Activated CD8-positive, alpha-beta T cell treated with anti-CD3 and anti-CD28 coated beads for 36 hours (primary cell): Measurements from ENCODE around the gene WFDC8. TPM values are rescaled to one million over a fixed set of nuclear protein-coding genes. Genes with fewer than 3 reads are reported as not detected.

Experiments used
- ATAC-seq: fragments of 200-7000 bp; cut with Tn5 transposase; one replicate; pipeline ENCODE4 v1.10.0; 2021; ENCODE audit warnings: mild to moderate bottlenecking, moderate library complexity
- CTCF ChIA-PET: fragments of 350-600 bp; sonication (Branson Sonifier 250); formaldehyde crosslinking; loops from one replicate; lab custom pipeline; 2021; ENCODE audit warnings: antibody characterized with exemption; lab: Charles Lee
- POLR2A ChIA-PET: fragments of 350-600 bp; sonication (Branson Sonifier 250); formaldehyde crosslinking; loops from one replicate; lab custom pipeline; 2021; ENCODE audit warnings: antibody characterized with exemption; lab: Charles Lee
- DNase-seq: peaks from one replicate; pipeline ENCODE4 v3.0.0-alpha.2; 2020
- H3K27ac Mint-ChIP-seq: one replicate; pipeline ENCODE4 v1.8.0; 2021; ENCODE audit warnings: mild to moderate bottlenecking, mixed read lengths
- H3K27me3 Mint-ChIP-seq: one replicate; pipeline ENCODE4 v1.8.0; 2021; ENCODE audit warnings: mixed read lengths
- H3K36me3 Mint-ChIP-seq: one replicate; pipeline ENCODE4 v1.8.0; 2021; ENCODE audit warnings: low read depth, mixed read lengths
- H3K4me1 Mint-ChIP-seq: one replicate; pipeline ENCODE4 v1.8.0; 2021; ENCODE audit warnings: low read depth, mixed read lengths
- H3K4me3 Mint-ChIP-seq: one replicate; pipeline ENCODE4 v1.8.0; 2021; ENCODE audit warnings: mild to moderate bottlenecking, moderate library complexity, mixed read lengths
- H3K9me3 Mint-ChIP-seq: one replicate; pipeline ENCODE4 v1.8.0; 2021; ENCODE audit warnings: mixed read lengths
- CTCF ChIP-seq: fragments of 200-600 bp; IDR thresholded peaks from one replicate; pipeline ENCODE4 v1.8.0; 2022; ENCODE audit warnings: antibody characterized with exemption, mild to moderate bottlenecking
- intact Hi-C: fragments of 100-400 bp; cut with micrococcal nuclease; formaldehyde crosslinking; loops from one replicate; pipeline ENCODE4 v1.10.0; 2022
- total RNA-seq, 2 experiments: library from RNA; stranded (reverse); gene quantifications; one replicate each; pipeline ENCODE4 v1.2.3, GENCODE V29; 2021

Gene WFDC8
- total RNA-seq, 2 experiments from 2014 or later: not detected

GRCh38 chr20:45555198-45555597 lies 23.9 kb downstream of the WFDC8 start:
- DNase-seq: no peak
- ATAC-seq: no peak
- ChIA-PET POLR2A (no interaction called here), CTCF (interaction anchor here (1.8 kb wide), 1 partner anchor 216 kb away, joined by 7 read pairs; no protein-coding TSS in a partner anchor)
- H3K4me3 Mint-ChIP-seq: no peak overlapping the region
- H3K27ac Mint-ChIP-seq: no peak overlapping the region
- no peaks in the 10 kb centered on the region for H3K36me3 Mint-ChIP-seq
- no peaks in the 10 kb centered on the region for H3K4me1 Mint-ChIP-seq
- no peaks in the 10 kb centered on the region for H3K9me3 Mint-ChIP-seq
- no peak for TF ChIP-seq CTCF
- peaks cover 19% of the 10 kb centered on the region for H3K27me3 Mint-ChIP-seq
- intact Hi-C loops: no loop called here

- H3K9me3 Mint-ChIP-seq: no peaks in the 10 kb centered on the region
- POLR2A ChIA-PET: no interaction called here
- TF ChIP-seq CTCF: no peak
- H3K27me3 Mint-ChIP-seq: peaks cover 21% of the 10 kb centered on the region
- no peak overlapping the region for H3K27ac Mint-ChIP-seq
- CTCF ChIA-PET: no interaction called here
- DNase-seq: no peak
- intact Hi-C loops: no loop called here
- no peak overlapping the region for H3K4me3 Mint-ChIP-seq
- H3K4me1 Mint-ChIP-seq: no peaks in the 10 kb centered on the region
- ATAC-seq: no peak
- H3K36me3 Mint-ChIP-seq: no peaks in the 10 kb centered on the region
Measured at GRCh38 chr20:45552456-45552855, 26.6 kb downstream of the WFDC8 start.

- Mint-ChIP-seq H3K27ac (no peak overlapping the region), H3K4me3 (no peak overlapping the region), H3K4me1 (no peaks in the 10 kb centered on the region), H3K9me3 (no peaks in the 10 kb centered on the region), H3K36me3 (no peaks in the 10 kb centered on the region), H3K27me3 (peaks cover 21% of the 10 kb centered on the region)
- TF ChIP-seq CTCF: no peak
- intact Hi-C loops: no loop called here
- ATAC-seq: no peak
- POLR2A ChIA-PET: no interaction called here
- CTCF ChIA-PET: interaction anchor here (1.3 kb wide), 1 partner anchor 220 kb away, joined by 4 read pairs; no protein-coding TSS in a partner anchor
- no peak for DNase-seq
Measured at GRCh38 chr20:45550765-45551164, 28.3 kb downstream of the WFDC8 start.

GRCh38 chr20:45548410-45548809 lies 30.7 kb downstream of the WFDC8 start:
- POLR2A ChIA-PET: no interaction called here
- Mint-ChIP-seq H3K4me1 (no peaks in the 10 kb centered on the region), H3K27ac (no peak overlapping the region), H3K4me3 (no peak overlapping the region), H3K9me3 (no peaks in the 10 kb centered on the region), H3K27me3 (peaks cover 24% of the 10 kb centered on the region), H3K36me3 (no peaks in the 10 kb centered on the region)
- ATAC-seq (no peak), DNase-seq (no peak)
- CTCF ChIA-PET: no interaction called here
- no peak for TF ChIP-seq CTCF
- intact Hi-C loops: no loop called here

DNA sequence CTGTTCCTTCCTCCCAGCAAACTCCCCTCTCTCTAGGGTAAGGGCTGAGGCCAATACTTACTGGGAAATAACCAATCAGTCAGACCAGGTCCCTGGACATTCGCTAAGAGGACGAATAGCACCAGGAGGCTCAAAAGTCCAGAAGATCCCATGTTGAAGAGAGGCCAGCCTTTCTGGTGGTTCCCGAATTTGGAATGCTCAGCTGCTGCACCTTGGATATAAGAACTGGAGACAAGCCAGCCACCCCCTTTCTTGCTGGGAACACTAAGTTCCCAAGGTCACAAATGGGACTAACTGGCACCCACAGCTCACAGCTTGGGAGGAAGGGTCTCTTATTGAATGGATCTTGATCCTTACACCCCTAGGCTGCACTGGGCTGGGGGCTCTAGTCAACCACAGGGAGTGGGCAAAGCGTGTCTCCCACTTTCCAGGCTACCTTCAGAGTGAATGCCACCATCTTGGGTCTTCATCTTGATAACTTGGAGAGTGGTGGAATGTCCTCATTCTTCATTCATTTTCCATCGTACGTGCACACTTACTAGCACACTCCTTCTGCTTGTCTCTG lies 31.8 kb downstream of the WFDC8 start, which contains the start of gene EPPIN:
Gene EPPIN, minus strand, starts transcription at position 196 of the 565 bp plus-strand sequence. Its CDS starts 44 bp downstream, at position 152.
- H3K4me1 Mint-ChIP-seq: no peaks in the 10 kb centered on the region
- ATAC-seq (no peak), DNase-seq (no peak)
- no peak within 1 kb of the TSS for H3K4me3 Mint-ChIP-seq
- H3K27ac Mint-ChIP-seq: no peak within 1 kb of the TSS
- H3K27me3 Mint-ChIP-seq: peaks cover 26% of the 10 kb centered on the region
- H3K9me3 Mint-ChIP-seq: no peaks in the 10 kb centered on the region
- ChIA-PET POLR2A (no interaction called here), CTCF (interaction anchor here (1.3 kb wide), 1 partner anchor 224 kb away, joined by 4 read pairs; no protein-coding TSS in a partner anchor)
- H3K36me3 Mint-ChIP-seq: no peaks in the 10 kb centered on the region
- TF ChIP-seq CTCF: no peak
- intact Hi-C loops: no loop called here
